Measurements from ENCODE around the gene MED12. TPM values are rescaled to one million over a fixed set of nuclear protein-coding genes. Genes with fewer than 3 reads are reported as not detected.
A peak's percentile ranks its signal among the peaks of the same experiment; 100 is the strongest.

The MED12 gene
- total RNA-seq, 1 experiment from 2014 or later: 18.1 TPM

GRCh38 chrX:71106427-71106826 lies 12.0 kb upstream of the MED12 start, which contains the start of gene CXorf65:
TSS of gene CXorf65 (minus strand) at chrX:71106740. CDS start at chrX:71106556, 184 bp downstream.
- DNase-seq (ENCODE audit: extremely low read depth, low read depth): no peak

GRCh38 chrX:71107245-71107644 lies 11.2 kb upstream of the MED12 start:
- DNase-seq (ENCODE audit: extremely low read depth, low read depth): no peak

- DNase-seq (ENCODE audit: extremely low read depth, low read depth): no peak
These were observed 10.5 kb upstream of the MED12 start for GRCh38 chrX:71107762-71108360.

GRCh38 chrX:71109051-71109450 lies 9.3 kb upstream of the MED12 start:
- DNase-seq (ENCODE audit: extremely low read depth, low read depth): no peak

- DNase-seq (ENCODE audit: extremely low read depth, low read depth): no peak
These were observed 7.1 kb upstream of the MED12 start, which contains the start of gene IL2RG for GRCh38 chrX:71111141-71111843. TSS of gene IL2RG (minus strand) at chrX:71111577. CDS start at chrX:71111539, 38 bp downstream.

- DNase-seq (ENCODE audit: extremely low read depth, low read depth): no peak
These were observed 6.4 kb upstream of the MED12 start for GRCh38 chrX:71111921-71112431.

- no peak for DNase-seq (ENCODE audit: extremely low read depth, low read depth)
These were observed 1.0 kb upstream of the MED12 start for GRCh38 chrX:71117358-71117757.

GRCh38 chrX:71118985-71119535 lies 664 bp downstream of the MED12 start:
- no peak for DNase-seq (ENCODE audit: extremely low read depth, low read depth)

- DNase-seq (ENCODE audit: extremely low read depth, low read depth): no peak
These were observed 9.9 kb downstream of the MED12 start for GRCh38 chrX:71128166-71128833.

GRCh38 chrX:71128915-71129765 lies 10.7 kb downstream of the MED12 start:
- DNase-seq (ENCODE audit: extremely low read depth, low read depth): peak; percentile 44

- no peak for DNase-seq (ENCODE audit: extremely low read depth, low read depth)
These were observed 13.1 kb downstream of the MED12 start for GRCh38 chrX:71131510-71131909.

- no peak for DNase-seq (ENCODE audit: extremely low read depth, low read depth)
These were observed 22.0 kb downstream of the MED12 start for GRCh38 chrX:71140440-71140839.

- no peak for DNase-seq (ENCODE audit: extremely low read depth, low read depth)
These were observed 25.1 kb downstream of the MED12 start for GRCh38 chrX:71143508-71143907.

- no peak for DNase-seq (ENCODE audit: extremely low read depth, low read depth)
These were observed 26.3 kb downstream of the MED12 start, which contains the start of gene NLGN3 for GRCh38 chrX:71144651-71145050. TSS of gene NLGN3 (plus strand) at chrX:71144841. CDS start at chrX:71147750, 2,909 bp downstream.

GRCh38 chrX:71147496-71148277 lies 29.3 kb downstream of the MED12 start:
- DNase-seq (ENCODE audit: extremely low read depth, low read depth): no peak

- DNase-seq (ENCODE audit: extremely low read depth, low read depth): no peak
These were observed 29.9 kb downstream of the MED12 start for GRCh38 chrX:71148278-71148663.

- no peak for DNase-seq (ENCODE audit: extremely low read depth, low read depth)
These were observed 33.0 kb downstream of the MED12 start for GRCh38 chrX:71151366-71151765.

GRCh38 chrX:71154196-71154595 lies 35.8 kb downstream of the MED12 start:
- no peak for DNase-seq (ENCODE audit: extremely low read depth, low read depth)

- no peak for DNase-seq (ENCODE audit: extremely low read depth, low read depth)
These were observed 36.2 kb downstream of the MED12 start for GRCh38 chrX:71154641-71155040.

Measured in NCI-H460 (cell line).